Liver (tissue), 9 donors: Measurements from ENCODE around the gene OSER1. TPM values are rescaled to one million over a fixed set of nuclear protein-coding genes. Genes with fewer than 3 reads are reported as not detected.

Experiments used
- DNase-seq: peaks from one replicate; pipeline ENCODE4 v3.0.0-alpha.2; 2017; ENCODE audit warnings: low spot score
- H3K27ac ChIP-seq, 2 donors: one replicate each; pipeline ENCODE4 v1.7.0; 2013; ENCODE audit warnings: inconsistent platforms in 2 of 2, low read length in 2 of 2, control low read depth in 1 of 2, low read depth in 1 of 2, mild to moderate bottlenecking in 1 of 2
- H3K27me3 ChIP-seq, 4 donors: one replicate each; pipeline versions ENCODE4 v1.6.1 to v1.7.0; 2013; ENCODE audit warnings: low read length in 3 of 4, inconsistent platforms in 1 of 4, mild to moderate bottlenecking in 1 of 4, moderate library complexity in 1 of 4; ENCODE audit not compliant: control insufficient read depth in 4 of 4, insufficient read depth in 4 of 4
- H3K36me3 ChIP-seq, 4 donors: one replicate each; pipeline versions ENCODE4 v1.6.1 to v1.7.0; 2013; ENCODE audit warnings: low read length in 3 of 4, mild to moderate bottlenecking in 3 of 4, low read depth in 1 of 4, moderate library complexity in 1 of 4; ENCODE audit not compliant: control insufficient read depth in 4 of 4, insufficient read depth in 3 of 4
- H3K4me1 ChIP-seq, 4 donors: one replicate each; pipeline versions ENCODE4 v1.6.1 to v1.7.0; 2013; ENCODE audit warnings: low read length in 3 of 4, mild to moderate bottlenecking in 3 of 4, moderate library complexity in 1 of 4; ENCODE audit not compliant: control insufficient read depth in 4 of 4, insufficient read depth in 4 of 4
- H3K4me3 ChIP-seq, 3 donors: one replicate each; pipeline versions ENCODE4 v1.6.1 to v1.7.0; 2013; ENCODE audit warnings: low read length in 3 of 3, control low read depth in 1 of 3, low read depth in 1 of 3, mild to moderate bottlenecking in 1 of 3
- H3K9ac ChIP-seq, 2 donors: one replicate each; pipeline ENCODE4 v1.7.0; 2013; ENCODE audit warnings: low read length in 2 of 2, mild to moderate bottlenecking in 2 of 2, moderate library complexity in 2 of 2, control low read depth in 1 of 2, low read depth in 1 of 2
- H3K9me3 ChIP-seq, 4 donors: one replicate each; pipeline versions ENCODE4 v1.6.1 to v1.7.0; 2013; ENCODE audit warnings: low read length in 3 of 4; ENCODE audit not compliant: control insufficient read depth in 4 of 4
- CTCF ChIP-seq: fragments of 150-350 bp; IDR thresholded peaks from 2 replicates; pipeline ENCODE4 v1.5.1; 2017; ENCODE audit warnings: improper control_type of control experiment, low read depth, low read length; ENCODE audit not compliant: missing input control
- EGR1 ChIP-seq, 2 donors: IDR thresholded peaks; 2 replicates each; pipeline ENCODE4 v1.6.1; 2016 to 2018; ENCODE audit warnings: antibody characterized with exemption in 2 of 2, low read depth in 2 of 2
- FOXA1 ChIP-seq: IDR thresholded peaks from 2 replicates; pipeline ENCODE4 v1.6.1; 2016; ENCODE audit warnings: antibody characterized with exemption
- GABPA ChIP-seq, 2 donors: IDR thresholded peaks in 1 of 2; conservative IDR thresholded peaks in 1 of 2; 2 replicates each; pipeline ENCODE4 v1.6.1; 2016; ENCODE audit warnings: antibody characterized with exemption in 2 of 2, mild to moderate bottlenecking in 1 of 2, moderate library complexity in 1 of 2
- HNF4A ChIP-seq, 2 donors: conservative IDR thresholded peaks; 2 replicates each; pipeline ENCODE4 v1.6.1; 2016; ENCODE audit warnings: antibody characterized with exemption in 2 of 2, mild to moderate bottlenecking in 2 of 2
- HNF4G ChIP-seq: IDR thresholded peaks from 2 replicates; pipeline ENCODE4 v1.6.1; 2016; ENCODE audit warnings: antibody characterized with exemption
- JUND ChIP-seq, 2 donors: IDR thresholded peaks; 2 replicates each; pipeline ENCODE4 v1.6.1; 2016; ENCODE audit warnings: antibody characterized with exemption in 2 of 2
- MAX ChIP-seq: IDR thresholded peaks from 2 replicates; pipeline ENCODE4 v1.6.1; 2016; ENCODE audit warnings: antibody characterized with exemption
- NR2F2 ChIP-seq: IDR thresholded peaks from 2 replicates; pipeline ENCODE4 v1.6.1; 2016; ENCODE audit warnings: antibody characterized with exemption
- RAD21 ChIP-seq, 2 donors: IDR thresholded peaks; 2 replicates each; pipeline ENCODE4 v1.6.1; 2016; ENCODE audit warnings: antibody characterized with exemption in 2 of 2, mild to moderate bottlenecking in 2 of 2
- REST ChIP-seq: IDR thresholded peaks from 2 replicates; pipeline ENCODE4 v1.6.1; 2016; ENCODE audit warnings: antibody characterized with exemption, mild to moderate bottlenecking
- RXRA ChIP-seq, 2 donors: IDR thresholded peaks; 2 replicates each; pipeline ENCODE4 v1.6.1; 2017 to 2018; ENCODE audit warnings: antibody characterized with exemption in 2 of 2, mild to moderate bottlenecking in 1 of 2
- SP1 ChIP-seq: IDR thresholded peaks from 2 replicates; pipeline ENCODE4 v1.6.1; 2018; ENCODE audit warnings: antibody characterized with exemption, mild to moderate bottlenecking
- TAF1 ChIP-seq: conservative IDR thresholded peaks from 2 replicates; pipeline ENCODE4 v1.6.1; 2016; ENCODE audit warnings: antibody characterized with exemption, mild to moderate bottlenecking
- YY1 ChIP-seq: IDR thresholded peaks from 2 replicates; pipeline ENCODE4 v1.6.1; 2016; ENCODE audit warnings: antibody characterized with exemption, mild to moderate bottlenecking
- ZBTB33 ChIP-seq: IDR thresholded peaks from 2 replicates; pipeline ENCODE4 v1.6.1; 2016; ENCODE audit warnings: antibody characterized with exemption
- WGBS: extraction: QIAGEN DNeasy Blood & Tissue Kit; methylation state at CpG from one replicate; pipeline ENCODE4 v1.1.7; 2013; 5-methylcytosine and 5-hydroxymethylcytosine counted together
- polyA plus RNA-seq, 2 donors: library from polyadenylated mRNA; stranded (reverse) in 1 of 2; unstranded in 1 of 2; fragments of 200-250 nt in 1 of 2; fragments of >200 nt in 1 of 2; fragmentation: Nextera tagmentation in 1 of 2; extraction: Ambion mirVana in 1 of 2; gene quantifications; one replicate each; pipeline versions ENCODE4 v1.2.1 to v1.2.3, GENCODE V29; 2013 to 2015
- total RNA-seq, 2 donors: library from RNA; depleted of rRNA; stranded (reverse); fragments of >200 nt; gene quantifications; one replicate each; pipeline ENCODE4 v1.2.3, GENCODE V29; 2014
- donor health status: healthy.
- donor health status: healthy.
- donor health status: healthy.
- donor health status: healthy.
- donor health status: healthy.

OSER1 gene
- total and polyA plus RNA-seq, 4 donors = 12.6 to 20.2 (median 14.6) TPM

- TF ChIP-seq FOXA1 (no peak), JUND (IDR thresholded peaks at IDR 0.05) (no peak), HNF4A (conservative IDR thresholded peaks at IDR 0.05) (no peak), RXRA (IDR thresholded peaks at IDR 0.05) (no peak), GABPA (IDR thresholded peaks at IDR 0.05 in 1 of 2, conservative IDR thresholded peaks at IDR 0.05 in 1 of 2) (no peak), HNF4G (no peak), ZBTB33 (no peak), EGR1 (IDR thresholded peaks at IDR 0.05; ENCODE audit: low read depth in 2 of 2) (no peak), NR2F2 (no peak), RAD21 (IDR thresholded peaks at IDR 0.05) (no peak), SP1 (no peak), MAX (no peak), CTCF (no peak)
- H3K4me3 ChIP-seq = no peak overlapping the region
- H3K36me3 ChIP-seq = peaks cover 13 to 65% (median 53%) of the 10 kb centered on the region in 4 donors
- 89% methylated on average over 4 of the region's 4 CpGs for WGBS
- H3K4me1 ChIP-seq = no peaks in the 10 kb centered on the region
- no peak overlapping the region for H3K9ac ChIP-seq
- H3K27me3 ChIP-seq = no peaks in the 10 kb centered on the region
- no peaks in the 10 kb centered on the region for H3K9me3 ChIP-seq
- no peak for DNase-seq
- H3K27ac ChIP-seq = no peak overlapping the region
These were observed 10.2 kb downstream of the OSER1 start for GRCh38 chr20:44200371-44200770.

- Histone ChIP-seq H3K9ac (no peak overlapping the region), H3K9me3 (no peaks in the 10 kb centered on the region), H3K4me3 (no peak overlapping the region), H3K36me3 (peaks cover 13 to 63% (median 49%) of the 10 kb centered on the region in 4 donors), H3K27me3 (no peaks in the 10 kb centered on the region), H3K27ac (no peak overlapping the region), H3K4me1 (no peaks in the 10 kb centered on the region)
- no peak for TF ChIP-seq SP1
- no peak for TF ChIP-seq REST
- TF ChIP-seq JUND (IDR thresholded peaks at IDR 0.05) = no peak
- no peak for TF ChIP-seq HNF4A (conservative IDR thresholded peaks at IDR 0.05)
- TF ChIP-seq TAF1 = no peak
- TF ChIP-seq GABPA (IDR thresholded peaks at IDR 0.05 in 1 of 2, conservative IDR thresholded peaks at IDR 0.05 in 1 of 2) = no peak
- no peak for TF ChIP-seq RXRA (IDR thresholded peaks at IDR 0.05)
- no peak for TF ChIP-seq FOXA1
- no peak for TF ChIP-seq YY1
- no peak for DNase-seq
- WGBS = 97% methylated on average over 4 of the region's 4 CpGs
These were observed 10.7 kb downstream of the OSER1 start for GRCh38 chr20:44199877-44200276.
